Astrocyte of the cerebellum (primary cell): ENCODE results near the gene PKP3.

Source experiments
- DNase-seq: peaks from one replicate; pipeline ENCODE4 v3.0.0-alpha.2; 2011; ENCODE audit warnings: low read depth
- H3K4me3 ChIP-seq: 2 replicates; pipeline ENCODE4 v1.5.1; 2011; ENCODE audit warnings: mild to moderate bottlenecking, low read depth, low read length, moderate library complexity
- CTCF ChIP-seq: IDR thresholded peaks from 2 replicates; pipeline ENCODE4 v1.5.1; 2012; ENCODE audit warnings: low read length, low read depth, moderate library complexity, mild to moderate bottlenecking; ENCODE audit errors: missing control alignments
- in situ Hi-C: cut with HindIII; loops from 2 replicates; pipeline ENCODE4 v1.10.0; 2017; ENCODE audit warnings: low sequenced_read_pairs

PKP3 gene

GRCh38 chr11:416051-416756, 22.2 kb downstream of the PKP3 start:
- in situ Hi-C loops = no loop called here

GRCh38 chr11:416757-417621, 23.0 kb downstream of the PKP3 start:
- in situ Hi-C loops = no loop called here
- H3K4me3 ChIP-seq = peak overlapping the region; percentile 22
- no peak for DNase-seq
- TF ChIP-seq CTCF = no peak

More at GRCh38 chr11:416051-416756, 22.2 kb downstream of the PKP3 start:
- TF ChIP-seq CTCF = no peak
- DNase-seq = no peak
- H3K4me3 ChIP-seq = peak overlapping the region; percentile 12

- no peak for TF ChIP-seq CTCF
- in situ Hi-C loops = no loop called here
- no peak for DNase-seq
- H3K4me3 ChIP-seq = no peak overlapping the region
Measured at GRCh38 chr11:417652-418342, 23.8 kb downstream of the PKP3 start.

GRCh38 chr11:418343-419247, 24.6 kb downstream of the PKP3 start:
- no peak for TF ChIP-seq CTCF
- in situ Hi-C loops = no loop called here
- H3K4me3 ChIP-seq = no peak overlapping the region
- no peak for DNase-seq

- no peak for TF ChIP-seq CTCF
- in situ Hi-C loops = no loop called here
- no peak overlapping the region for H3K4me3 ChIP-seq
- no peak for DNase-seq
Measured at GRCh38 chr11:419248-420005, 25.4 kb downstream of the PKP3 start.
